Stimulated activated naive CD4-positive, alpha-beta T cell (primary cell): Measurements from ENCODE around the gene SPACA5B.
"Not testable (repeated sequence)": the region's sequence is repeated elsewhere in the genome, so short reads cannot be mapped to it uniquely, and the experiment has no call there.

Experiments
- DNase-seq, 6 experiments: peaks; one replicate each; lab custom pipeline; 2025; lab: John Stamatoyannopoulos, UW

SPACA5B gene

DNA sequence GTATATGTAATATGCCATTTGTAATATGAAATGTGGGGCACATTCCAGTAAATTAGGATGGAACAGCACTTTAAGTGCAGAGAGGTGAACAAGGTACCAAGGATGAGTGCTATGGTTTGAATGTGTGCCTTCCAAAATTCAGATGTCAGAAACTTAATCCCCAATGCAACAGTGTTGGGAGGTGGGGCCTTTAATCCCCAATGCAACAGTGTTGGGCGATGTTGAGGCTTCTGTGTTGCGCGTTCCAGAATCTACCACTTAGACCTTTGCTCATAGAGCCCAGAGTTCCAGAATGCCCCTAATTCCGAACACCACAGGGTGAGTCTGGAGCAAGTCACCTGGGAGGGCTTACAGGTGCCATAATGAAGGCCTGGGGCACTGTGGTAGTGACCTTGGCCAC, at the start of gene SPACA5B:
Gene SPACA5B, plus strand, starts transcription at position 301 of the 400 bp plus-strand sequence. Its CDS starts 62 bp downstream, at position 363.
- DNase-seq: not testable (repeated sequence)

DNA sequence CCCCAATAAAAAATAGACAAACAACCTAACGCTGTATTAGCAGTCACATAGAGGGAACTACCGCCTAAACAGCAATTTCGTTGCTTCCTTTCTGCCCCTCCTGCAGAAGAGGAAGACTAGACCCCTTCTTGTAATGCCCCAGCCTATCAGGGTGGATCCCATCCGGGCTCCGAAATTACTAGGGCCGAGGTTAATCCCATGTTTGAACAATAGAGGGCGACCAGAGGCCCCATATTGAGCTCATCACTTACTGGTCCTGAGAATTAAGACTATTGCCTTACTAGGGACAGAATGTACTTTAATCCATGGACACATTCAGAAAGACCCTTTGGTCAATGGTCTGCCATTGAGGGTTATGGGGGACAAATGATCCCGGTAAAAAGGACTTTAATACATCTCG, 47.2 kb upstream of the SPACA5B start:
- DNase-seq: peak in 5 of 6 experiments; percentile 1 to 46 (median 11)

DNA sequence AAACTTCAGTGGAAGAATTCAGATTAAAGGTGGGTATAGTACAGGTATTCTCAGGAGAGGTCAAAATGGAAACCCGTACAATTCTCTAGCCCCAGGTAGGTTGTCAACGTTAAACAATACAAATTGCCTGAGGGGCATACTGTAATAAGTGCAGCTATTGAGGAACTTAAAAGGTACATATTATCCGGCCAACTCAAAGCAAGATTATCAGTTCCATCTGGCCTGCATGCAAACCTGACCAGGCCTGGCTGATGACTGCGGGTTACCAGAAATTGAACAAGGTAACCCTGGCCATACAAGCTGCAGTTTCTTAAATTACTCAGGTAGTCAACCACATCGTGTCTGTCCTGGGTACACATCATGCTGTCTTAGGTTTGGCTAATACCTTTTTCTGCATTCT, 46.7 kb upstream of the SPACA5B start:
- no peak for DNase-seq

DNA sequence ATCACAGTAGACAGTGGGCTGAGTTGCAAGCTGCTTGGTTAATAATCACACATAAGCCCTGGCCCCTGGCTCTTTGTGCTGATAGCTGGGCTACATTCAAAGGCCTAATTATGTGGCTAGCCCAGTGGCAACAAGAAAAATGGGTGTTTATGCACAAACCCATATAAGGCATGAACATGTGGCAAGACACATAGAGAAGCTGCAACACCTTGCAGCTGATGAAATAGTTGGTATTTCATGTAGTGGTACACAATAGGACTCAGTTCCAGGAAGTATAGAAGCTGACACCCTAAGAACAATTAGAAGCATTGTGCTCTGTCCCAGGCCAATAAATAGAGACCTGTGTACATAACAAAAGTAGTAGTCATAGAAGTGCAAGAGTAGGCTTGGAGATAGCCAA, 44.3 kb upstream of the SPACA5B start:
- no peak for DNase-seq

DNA sequence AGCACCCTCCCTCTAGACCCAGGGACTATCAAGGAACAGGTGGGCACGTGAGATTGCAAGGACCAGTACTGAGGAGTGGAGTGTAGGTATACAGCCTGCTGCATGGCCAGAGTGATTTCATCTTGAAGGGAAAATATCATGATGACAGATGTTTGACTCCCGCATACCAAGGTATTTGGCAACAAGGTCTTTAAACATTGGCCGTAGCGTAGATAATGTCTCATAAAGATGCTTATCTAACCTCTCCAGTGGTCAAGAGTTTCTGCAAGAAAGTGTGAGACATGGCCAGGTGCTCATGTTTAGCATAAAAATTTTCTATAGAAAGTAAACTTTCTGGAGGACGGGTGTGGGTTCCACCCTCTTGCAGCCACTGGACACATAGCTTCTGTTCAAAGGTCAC, 40.3 kb upstream of the SPACA5B start:
- no peak for DNase-seq

DNA sequence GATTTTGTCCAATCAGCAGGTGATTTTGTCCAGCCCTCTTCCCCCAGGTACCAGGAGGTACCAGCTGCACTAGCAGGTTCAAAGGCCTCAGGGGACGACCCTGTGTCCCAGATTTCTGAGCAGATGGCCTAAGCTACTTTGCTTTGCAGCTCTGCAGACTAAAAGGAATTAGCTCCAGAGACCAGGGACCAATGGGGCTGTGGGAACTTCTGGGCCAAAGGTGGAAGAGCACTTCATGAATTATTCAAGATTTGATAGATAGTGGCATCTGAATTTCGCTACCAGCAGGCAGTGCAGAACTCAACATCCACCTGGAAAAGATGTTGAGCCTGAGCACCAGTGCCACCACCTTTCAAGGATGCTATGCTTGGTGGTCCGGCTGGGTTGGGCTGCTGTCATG, 37.9 kb upstream of the SPACA5B start:
- not testable (repeated sequence) for DNase-seq

DNA sequence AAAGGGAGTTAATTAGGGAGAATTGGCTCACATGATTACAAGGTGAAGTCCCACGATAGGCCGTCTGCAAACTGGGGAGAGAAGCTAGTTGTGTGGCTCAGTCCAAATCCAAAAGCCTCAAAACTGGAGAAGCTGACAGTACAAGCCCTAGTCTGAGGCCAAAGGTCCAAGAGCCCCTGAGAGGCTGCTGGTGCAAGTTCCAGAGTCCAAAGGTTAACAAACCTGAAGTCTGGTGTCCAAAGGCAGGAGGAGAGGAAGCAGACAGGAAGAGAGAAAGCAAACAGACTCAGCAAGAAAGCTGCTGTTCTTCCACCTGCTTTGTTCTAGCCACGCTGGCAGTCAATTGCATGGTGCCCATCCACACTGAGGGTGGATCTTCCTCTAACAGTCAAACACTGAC, 29.0 kb upstream of the SPACA5B start:
- no peak for DNase-seq

DNA sequence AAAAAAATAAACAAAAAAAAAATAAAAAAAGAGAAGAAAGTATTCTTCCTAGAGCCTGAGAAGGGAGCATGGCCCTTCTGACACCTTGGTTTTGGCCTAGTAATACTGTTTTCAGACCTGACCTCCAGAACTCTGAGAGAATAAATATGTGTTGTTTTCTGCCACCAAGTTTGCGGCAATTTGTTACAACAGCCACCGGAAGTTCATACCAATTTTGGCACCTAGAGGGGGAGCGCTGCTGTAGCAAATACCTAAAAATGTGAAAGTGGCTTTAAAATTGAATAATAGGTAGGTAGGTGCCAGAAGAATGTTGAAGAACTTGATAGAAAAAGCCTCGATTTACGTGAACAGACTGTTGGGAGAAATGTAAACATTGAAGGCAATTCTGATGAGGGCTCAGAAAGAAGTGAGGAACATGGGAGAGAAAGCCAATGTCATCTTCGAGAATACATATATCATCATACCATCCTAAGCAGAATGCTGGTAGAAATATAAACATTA, 27.5 kb upstream of the SPACA5B start:
- DNase-seq: no peak

DNA sequence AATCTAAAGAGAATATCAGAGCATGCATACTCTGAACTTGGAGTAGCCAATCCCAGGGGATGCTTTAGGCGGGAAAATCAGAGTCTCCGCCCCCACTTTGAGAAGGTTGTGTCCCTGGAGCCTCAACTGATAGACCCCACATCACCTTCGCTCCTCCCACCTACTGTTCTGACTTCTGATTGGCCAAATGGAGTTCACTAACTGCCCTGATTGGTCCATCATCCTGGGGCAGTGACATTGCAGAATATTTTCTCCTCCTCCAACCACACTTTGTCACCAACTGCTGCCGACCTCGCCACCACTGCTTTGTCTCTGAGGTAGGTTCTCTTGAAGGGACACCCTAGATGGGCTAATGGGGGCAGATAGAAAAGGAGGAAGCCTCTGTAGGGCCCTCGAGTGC, 22.7 kb upstream of the SPACA5B start:
- no peak for DNase-seq

DNA sequence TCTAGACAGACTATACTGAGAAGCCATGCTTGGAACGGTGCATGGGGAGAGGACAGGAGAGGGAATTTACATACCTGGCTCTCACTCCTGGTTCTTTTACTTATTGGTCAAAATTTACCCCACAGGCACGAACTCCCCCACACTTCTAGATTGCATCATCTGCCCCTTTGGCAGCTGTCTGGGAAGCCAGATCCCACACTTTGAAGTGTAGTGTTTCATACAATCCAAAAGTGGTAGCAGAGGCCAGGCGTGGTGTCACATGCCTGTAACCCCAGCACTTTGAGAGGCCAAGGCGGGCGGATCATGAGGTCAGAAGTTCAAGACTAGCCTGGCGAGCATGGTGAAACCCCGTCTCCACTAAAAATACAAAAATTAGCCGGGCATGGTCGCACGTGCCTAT, 5.1 kb upstream of the SPACA5B start:
- DNase-seq: not testable (repeated sequence)

DNA sequence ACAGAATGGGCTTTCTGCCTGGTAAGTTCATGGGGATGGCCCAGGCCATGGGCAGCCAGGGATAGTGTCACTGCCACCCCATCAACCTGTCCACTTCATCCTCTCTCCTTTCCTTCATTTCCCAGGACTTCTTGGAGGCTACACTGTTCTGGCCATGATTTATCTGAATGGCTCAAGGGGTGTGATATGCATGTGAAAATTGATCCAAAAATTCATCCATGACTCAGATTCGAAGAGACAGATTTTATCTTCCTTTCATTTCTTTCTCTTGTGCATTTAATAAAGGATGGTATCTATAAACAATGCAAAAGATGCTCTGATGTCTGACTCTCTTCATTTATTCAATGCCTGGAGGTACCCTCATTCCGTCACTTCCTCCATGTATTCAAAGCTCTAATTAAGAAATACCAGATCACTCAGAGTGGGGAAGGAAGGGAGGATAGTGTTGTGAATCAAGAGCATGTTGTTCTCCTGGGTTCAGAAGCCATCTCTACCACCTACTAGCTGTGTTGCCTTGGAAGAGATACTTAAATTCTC, 1.9 kb downstream of the SPACA5B start:
- DNase-seq: not testable (repeated sequence)

DNA sequence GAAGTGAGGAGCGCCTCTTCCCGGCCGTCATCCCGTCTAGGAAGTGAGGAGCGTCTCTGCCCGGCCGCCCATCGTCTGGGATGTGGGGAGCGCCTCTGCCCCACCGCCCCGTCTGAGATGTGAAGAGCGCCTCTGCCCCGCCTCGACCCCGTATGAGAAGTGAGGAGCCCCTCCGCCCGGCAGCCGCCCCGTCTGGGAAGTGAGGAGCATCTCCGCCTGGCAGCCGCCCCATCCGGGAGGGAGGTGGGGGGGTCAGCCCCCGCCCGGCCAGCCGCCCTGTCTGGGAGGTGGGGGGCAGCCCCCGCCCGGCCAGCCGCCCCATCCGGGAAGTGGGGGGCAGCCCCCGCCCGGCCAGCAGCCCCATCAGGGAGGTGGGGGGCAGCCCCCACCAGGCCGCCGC, 8.7 kb downstream of the SPACA5B start:
- not testable (repeated sequence) for DNase-seq

DNA sequence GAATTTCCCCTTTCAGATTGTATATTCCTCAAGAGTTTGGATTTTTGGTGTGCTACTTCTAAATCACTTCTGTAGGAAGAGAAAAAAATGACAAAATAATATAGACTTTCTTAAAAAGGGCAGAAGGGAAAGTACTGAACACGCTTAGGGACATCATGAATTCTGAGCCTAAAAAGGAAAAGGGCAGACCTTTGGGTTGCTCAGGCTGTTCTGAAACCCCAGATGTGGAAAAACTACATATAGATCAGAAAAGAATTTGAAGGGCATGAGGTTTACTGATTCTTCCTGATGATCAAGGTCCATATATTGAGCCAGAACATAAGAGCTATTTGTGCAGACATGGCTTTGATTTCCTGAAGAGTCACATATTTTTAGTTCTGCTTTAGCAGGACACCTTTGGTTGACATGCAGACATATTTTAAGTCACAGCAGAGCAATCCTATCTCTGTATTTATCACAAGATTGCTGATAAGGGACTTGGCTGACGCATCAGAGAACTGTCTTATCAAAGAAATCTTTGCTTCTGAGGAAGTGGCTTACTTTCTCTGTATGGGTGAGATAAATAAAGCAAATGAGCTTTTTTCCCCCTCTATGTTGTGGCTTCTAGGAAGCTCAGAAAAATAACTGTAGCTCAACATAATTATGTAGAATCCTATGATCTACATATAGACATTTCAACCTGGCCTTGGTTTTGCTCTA, 11.5 kb downstream of the SPACA5B start:
- DNase-seq: peak in 1 of 6 experiments; percentile 1

DNA sequence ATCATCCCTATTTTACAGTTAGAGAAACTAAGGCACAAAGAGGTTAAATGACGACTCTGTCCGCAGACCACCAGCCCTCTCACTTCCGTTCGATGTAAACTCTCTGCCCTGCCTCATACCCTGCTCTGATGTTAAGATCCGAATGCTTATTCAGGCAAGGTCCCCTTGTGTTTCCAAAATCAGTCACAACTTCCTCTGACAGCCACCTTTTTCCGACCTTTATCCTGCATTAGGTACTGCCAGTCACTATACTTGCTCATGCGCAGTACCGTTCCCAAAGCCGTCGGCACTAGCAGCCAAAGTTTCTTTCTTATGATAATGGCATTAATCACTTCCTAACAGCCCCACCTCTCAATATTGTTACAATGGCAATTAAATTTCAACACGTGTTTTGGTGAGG, 12.3 kb downstream of the SPACA5B start:
- DNase-seq: not testable (repeated sequence)

DNA sequence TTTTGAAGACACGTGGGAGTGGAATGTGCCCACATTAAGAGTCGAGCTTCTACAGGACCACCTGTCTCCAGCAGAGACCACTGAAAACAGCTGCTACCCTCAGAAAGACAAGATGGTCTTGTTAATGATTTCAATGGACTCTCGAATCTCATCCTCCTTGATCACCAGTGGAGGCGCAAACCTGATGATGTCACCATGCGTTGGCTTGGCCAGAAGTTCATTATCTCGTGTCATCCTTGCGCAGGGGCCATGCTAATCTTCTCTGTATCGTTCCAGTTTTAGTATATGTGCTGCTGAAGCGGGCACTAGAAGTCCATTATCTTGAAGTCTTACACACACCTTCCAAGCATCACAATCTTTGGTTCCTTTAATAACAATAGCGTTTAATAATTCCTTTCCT, 23.3 kb downstream of the SPACA5B start:
- no peak for DNase-seq

DNA sequence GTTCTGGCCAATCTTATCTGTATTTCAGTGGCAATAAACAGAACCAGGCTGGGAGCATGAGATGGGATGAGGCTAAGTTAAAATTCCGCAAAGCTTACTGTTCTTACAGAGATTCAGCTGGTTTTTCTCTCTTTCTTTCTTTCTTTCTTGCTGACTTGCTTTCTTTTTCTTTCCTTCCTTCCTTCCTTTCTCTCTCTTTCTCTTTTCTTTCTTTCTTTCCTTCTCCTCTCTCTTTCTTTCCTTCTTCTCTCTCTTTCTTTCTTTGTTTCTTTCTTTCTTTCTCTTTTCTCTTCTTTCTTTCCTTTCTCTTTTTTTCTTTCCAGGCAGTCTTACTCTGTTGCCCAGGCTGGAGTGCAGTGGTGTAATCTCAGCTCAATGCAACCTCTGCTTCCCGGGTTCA, 24.4 kb downstream of the SPACA5B start:
- no peak for DNase-seq

DNA sequence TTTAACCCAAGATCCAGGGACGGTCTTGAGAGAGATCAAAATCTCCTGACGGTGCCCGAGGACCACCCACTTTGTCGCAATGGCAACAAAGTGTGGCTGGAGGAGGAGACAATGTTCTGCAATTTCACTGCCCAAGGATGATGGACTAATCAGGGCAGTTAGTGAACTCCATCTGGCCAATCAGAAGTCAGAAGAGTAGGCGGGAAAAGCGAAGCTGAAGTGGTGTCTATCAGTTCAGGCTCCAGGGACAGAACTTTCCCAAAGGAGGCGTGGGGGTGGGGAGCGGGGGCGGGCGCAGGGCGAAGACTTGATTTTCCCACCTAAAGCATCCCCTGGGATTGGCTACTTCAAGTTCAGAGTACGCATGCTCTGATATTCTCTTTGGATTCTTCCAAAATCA, 25.6 kb downstream of the SPACA5B start:
- DNase-seq: no peak

DNA sequence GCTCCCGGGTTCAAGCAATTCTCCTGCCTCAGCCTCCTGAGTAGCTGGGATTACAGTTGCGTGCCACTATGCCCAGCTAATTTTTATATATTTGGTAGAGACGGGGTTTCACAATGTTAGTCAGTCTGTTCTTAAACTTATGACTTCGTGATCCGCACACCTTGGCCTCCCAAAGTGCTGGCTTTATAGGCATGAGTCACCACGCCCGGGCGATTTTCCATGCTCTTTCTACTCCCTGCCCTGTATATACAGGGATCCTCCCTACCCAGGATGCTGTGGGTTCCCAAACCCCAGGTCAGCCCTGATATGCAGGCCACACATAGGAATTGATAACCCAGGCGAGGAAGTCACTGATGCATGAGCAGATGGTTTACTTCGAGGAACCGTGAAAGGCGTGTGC, 34.8 kb downstream of the SPACA5B start:
- DNase-seq: no peak

DNA sequence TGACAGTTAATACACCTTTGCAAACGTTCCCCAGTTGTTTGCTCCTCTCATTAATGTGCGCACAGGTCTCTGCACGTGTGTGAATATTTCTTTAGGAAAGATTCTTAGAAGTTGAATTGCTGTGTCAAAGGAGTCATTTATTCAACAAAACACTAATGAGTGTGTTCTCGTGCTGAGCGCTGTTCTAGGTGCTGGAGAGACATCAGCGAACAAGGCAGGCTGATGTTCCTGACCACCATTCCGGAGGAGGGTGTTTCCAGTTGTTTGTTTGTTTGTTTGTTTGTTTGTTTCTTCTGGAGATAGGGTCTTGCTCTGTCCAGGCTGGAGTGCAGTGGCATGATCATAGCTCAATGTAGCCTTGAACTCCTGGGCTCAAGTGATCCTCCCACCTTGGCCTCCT, 35.9 kb downstream of the SPACA5B start:
- DNase-seq: not testable (repeated sequence)

DNA sequence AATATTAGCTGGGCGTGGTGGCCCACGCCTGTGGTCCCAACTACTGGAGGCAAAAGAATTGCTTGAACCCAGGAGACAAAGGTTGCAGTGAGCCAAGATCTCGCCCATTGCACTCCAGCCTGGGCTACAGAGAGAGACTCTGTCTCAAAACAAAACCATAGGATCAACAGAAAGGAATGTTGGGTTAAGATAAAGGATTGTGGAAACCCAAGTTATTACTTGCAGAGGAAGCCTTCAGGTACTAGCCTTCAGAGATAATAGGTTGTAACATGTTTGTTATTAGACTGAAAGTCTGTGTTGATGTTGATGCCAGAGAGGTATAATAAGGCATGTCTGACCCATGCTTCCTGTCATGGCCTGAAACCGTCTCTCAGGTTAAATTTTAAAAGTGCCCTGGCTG, 49.3 kb downstream of the SPACA5B start:
- no peak for DNase-seq

DNA sequence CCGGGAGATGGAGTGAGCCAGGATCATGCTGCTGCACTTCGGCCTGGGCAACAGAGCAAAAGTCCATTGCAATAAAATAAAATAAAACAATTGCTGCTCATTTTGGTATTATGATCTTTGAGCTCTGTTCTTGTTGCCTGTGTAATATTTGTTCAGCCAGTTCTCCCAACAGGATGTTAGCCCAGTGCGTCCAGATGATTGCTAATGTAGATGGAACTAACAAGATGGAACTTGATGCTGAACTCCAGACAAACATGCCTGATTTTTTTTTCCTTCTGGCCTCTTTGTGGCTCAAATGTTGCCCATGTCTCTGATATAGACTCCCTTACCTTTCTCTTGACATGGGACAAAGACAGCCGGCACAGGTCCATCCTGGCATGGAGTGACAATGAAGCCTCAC, 50.4 kb downstream of the SPACA5B start:
- DNase-seq: no peak

DNA sequence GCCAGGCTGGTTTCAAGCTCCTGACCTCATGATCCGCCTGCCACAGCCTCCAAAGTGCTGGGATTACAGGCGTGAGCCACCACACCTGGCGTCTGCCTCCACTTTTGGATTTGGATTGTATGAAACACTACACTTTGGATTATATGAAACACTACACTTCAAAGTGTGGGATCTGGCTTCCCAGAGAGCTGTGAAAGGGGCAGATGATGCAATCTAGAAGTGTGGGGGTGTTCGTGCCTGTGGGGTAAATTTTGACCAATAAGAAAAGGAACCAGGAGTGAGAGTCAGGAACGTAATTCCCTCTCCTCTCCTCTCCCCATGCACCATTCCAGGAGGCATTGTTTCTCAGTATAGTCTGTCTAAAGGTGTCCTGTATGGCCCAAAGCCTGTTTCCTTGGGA, 51.5 kb downstream of the SPACA5B start:
- DNase-seq: not testable (repeated sequence)
